HG02885 (cell line): ENCODE measurements around the gene RANBP17.
"Not testable (repeated sequence)": the region's sequence is repeated elsewhere in the genome, so short reads cannot be mapped to it uniquely, and the experiment has no call there.

Experiments
- ATAC-seq: cut with Tn5 transposase; IDR thresholded peaks from one replicate; pipeline ENCODE4 v1.9.1; 2021; ENCODE audit warnings: mild to moderate bottlenecking; ENCODE audit not compliant: unreplicated experiment, poor library complexity

RANBP17 gene

DNA sequence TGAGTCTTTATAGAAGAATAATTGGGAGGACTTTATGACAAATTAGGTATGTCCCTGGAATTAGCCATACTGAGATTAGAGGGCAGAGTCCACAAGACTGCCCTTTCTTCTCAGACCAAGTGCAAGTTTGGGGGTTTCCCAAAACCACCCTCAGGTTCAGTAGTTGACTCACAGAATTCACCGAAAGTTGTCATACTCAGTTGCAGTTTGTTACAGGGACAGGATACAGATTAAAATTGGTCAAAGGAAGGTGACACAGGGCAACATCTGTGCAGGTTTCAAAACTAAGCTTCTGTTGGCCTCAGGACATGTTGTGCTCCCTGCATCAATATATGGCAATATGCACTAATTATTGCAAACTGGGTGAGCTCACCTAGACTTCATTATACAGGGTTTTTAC lies 3.8 kb downstream of the RANBP17 start:
- no peak for ATAC-seq

DNA sequence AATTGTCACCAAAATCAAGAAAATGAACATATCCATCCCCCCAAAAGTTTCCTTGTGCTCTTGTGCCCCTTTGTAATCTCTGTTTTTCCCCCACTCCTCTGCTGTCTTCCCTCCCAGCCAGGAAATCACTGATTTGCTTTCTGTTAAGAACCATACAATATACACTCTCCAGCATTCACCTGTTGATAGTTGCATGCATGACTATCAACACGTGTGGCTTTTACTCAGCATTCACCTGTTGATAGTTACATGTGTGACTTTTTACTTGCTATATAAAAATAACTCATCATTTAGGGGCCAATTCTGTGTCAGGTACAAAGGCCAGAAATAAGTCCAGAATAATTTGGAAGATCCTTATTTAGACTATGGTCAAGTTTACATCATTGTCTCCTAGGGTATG lies 6.0 kb downstream of the RANBP17 start:
- ATAC-seq, result no peak

- ATAC-seq, result not testable (repeated sequence)
Observed at GRCh38 chr5:170870390-170870789, 8.6 kb downstream of the RANBP17 start.

DNA sequence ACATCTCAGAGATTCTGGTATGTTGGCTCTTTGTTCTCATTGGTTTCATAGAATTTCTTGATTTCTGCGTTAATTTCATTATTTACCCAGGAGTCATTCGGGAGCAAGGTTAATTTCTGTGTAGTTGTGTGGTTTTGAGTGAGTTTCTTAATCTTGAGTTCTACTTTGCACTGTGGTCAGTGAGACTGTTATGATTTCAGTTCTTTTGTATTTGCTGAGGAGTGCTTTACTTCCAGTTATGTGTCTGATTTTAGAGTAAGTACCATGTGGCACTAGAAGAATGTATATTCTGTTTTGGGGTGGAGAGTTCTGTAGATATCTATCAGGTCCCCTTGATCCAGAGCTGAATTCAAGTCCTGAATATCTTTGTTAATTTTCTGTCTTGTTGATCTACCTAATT lies 12.2 kb downstream of the RANBP17 start:
- ATAC-seq, result no peak

DNA sequence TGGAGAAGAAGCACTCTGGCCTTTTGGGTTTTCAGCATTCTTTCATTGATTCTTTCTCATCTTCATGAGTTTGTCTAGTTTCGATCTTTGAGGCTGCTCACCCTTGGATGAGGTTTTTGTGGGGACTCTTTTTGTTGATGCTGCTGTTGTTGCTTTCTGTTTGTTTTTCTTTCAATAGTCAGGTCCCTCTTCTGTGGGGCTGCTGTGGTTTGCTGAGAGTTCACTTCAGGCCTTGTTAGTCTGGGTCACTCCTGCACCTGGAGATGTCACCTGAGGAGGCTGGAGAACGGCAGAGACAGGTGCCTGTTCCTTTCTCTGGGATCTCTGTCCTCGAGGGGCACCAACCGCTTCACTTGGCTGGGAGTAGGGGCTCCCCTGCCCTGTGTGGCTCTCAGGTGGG lies 14.0 kb downstream of the RANBP17 start:
- no peak for ATAC-seq

DNA sequence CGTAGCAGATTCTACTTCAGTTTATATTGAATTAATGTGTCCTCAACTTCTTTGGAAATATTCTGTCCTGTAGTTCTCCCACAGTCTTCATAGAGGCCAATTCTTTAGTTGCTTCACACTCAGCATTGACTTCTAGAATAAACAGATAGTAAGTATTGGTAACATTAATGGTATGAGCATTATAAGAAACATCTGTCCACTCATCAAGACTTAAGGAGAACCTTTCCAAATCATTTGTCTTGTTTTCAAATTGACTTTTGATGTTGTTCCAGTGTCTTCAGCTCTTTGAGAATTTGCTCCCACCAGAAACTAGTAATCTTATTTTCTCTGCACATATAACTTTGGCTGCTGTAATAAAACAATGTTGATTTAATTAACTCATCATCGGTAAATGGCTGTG lies 18.3 kb downstream of the RANBP17 start:
- no peak for ATAC-seq

DNA sequence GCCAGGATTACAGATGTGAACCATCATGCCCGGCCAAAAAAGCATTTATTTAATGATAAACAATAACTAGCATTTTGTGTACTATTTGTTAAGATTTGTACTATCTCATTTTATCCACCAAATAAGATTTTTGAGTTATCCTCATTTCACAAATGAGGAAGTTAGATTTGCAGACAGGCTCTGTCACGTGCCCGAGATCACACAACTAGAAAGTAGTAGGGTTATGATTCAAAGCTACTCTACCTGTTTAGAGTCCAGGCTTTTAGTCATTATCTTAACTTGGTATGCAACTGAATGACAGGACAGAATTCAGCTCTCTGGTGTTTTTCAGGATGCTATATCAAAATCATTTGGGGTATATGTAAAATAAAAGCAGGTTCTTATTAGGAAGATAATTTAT lies 20.5 kb downstream of the RANBP17 start:
- ATAC-seq, result no peak

- no peak for ATAC-seq
Observed at GRCh38 chr5:170885256-170885655, 23.4 kb downstream of the RANBP17 start.

DNA sequence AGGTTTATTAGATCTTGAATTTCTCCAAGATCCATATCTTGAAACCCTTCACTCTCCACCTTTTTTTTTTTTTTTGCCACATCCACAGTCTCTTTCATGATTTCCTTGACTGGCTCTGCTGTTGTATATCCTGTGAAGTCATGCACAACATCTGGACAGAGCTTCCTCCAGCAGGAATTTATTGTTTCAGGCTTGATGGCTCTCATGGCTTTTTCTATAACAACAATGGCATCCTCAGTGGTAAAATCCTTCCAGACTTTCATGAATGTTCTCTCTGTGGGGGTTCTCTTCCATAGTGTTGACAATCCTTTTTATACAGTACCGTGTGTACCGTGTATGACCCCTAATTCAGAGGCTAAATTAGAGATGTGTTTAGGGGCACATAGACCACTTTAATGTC lies 24.0 kb downstream of the RANBP17 start:
- no peak for ATAC-seq

- ATAC-seq, result no peak
Observed at GRCh38 chr5:170886210-170886894, 24.5 kb downstream of the RANBP17 start.

- no peak for ATAC-seq
Observed at GRCh38 chr5:170892196-170892595, 30.4 kb downstream of the RANBP17 start.

GRCh38 chr5:170894665-170895064 lies 32.8 kb downstream of the RANBP17 start:
- no peak for ATAC-seq

- ATAC-seq, result no peak
Observed at GRCh38 chr5:170896779-170897178, 35.0 kb downstream of the RANBP17 start.

- ATAC-seq, result no peak
Observed at GRCh38 chr5:170903075-170903474, 41.3 kb downstream of the RANBP17 start.

DNA sequence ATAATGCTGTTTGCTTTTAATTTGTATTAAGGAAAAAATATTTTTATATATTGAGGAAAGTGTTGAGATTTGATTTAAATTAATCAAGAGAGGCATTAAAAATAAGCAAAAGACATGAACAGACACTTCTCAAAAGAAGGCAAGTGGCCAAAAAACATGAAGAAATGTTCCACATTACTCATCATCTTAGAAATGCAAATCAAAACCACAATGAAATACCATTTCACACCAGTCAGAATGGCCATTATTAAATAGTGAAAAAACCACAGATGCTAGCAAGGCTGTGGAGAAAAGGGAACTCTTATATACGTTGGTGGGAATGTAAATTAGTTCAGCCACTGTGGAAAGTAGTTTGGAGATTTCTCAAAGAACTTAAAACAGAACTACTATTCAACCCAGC lies 45.9 kb downstream of the RANBP17 start:
- ATAC-seq, result no peak

- ATAC-seq, result no peak
Observed at GRCh38 chr5:170913573-170913972, 51.8 kb downstream of the RANBP17 start.

DNA sequence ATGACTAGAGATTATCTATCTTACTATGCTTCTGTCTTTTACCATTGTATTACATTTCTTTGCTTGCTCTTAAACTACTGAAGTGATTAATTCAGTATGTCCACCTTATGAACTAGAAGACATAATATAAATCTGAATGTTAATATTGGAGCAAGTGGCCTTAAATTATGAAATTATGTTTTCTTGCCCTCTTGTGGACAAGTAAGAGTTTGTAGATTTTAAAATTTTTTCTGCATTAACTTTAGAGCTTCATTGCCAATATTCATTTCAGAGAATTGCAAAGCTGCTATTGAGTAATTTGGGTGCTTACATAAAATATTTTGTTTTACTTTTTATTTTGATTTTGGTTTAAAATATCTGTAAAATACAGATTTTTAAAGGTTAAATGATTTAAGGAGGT lies 55.3 kb downstream of the RANBP17 start:
- no peak for ATAC-seq

- no peak for ATAC-seq
Observed at GRCh38 chr5:170920196-170920595, 58.4 kb downstream of the RANBP17 start.

DNA sequence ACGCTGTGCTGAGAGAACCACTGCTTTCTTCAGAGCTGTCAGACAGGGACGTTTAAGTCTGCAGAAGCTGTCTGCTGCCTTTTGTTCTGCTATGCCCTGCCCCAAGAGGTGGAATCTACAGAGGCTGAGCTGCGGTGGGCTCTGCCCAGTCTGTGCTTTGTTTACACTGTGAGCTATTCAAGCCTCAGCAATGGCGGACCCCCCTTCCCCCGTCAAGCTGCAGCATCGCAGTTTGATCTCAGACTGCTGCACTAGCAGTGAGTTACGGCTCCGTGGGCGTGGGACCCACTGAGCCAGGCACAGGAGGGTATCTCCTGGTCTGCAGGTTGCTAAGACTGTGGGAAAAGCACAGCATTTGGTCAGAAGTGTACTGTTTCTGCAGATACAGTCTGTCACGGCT lies 60.5 kb downstream of the RANBP17 start:
- not testable (repeated sequence) for ATAC-seq

DNA sequence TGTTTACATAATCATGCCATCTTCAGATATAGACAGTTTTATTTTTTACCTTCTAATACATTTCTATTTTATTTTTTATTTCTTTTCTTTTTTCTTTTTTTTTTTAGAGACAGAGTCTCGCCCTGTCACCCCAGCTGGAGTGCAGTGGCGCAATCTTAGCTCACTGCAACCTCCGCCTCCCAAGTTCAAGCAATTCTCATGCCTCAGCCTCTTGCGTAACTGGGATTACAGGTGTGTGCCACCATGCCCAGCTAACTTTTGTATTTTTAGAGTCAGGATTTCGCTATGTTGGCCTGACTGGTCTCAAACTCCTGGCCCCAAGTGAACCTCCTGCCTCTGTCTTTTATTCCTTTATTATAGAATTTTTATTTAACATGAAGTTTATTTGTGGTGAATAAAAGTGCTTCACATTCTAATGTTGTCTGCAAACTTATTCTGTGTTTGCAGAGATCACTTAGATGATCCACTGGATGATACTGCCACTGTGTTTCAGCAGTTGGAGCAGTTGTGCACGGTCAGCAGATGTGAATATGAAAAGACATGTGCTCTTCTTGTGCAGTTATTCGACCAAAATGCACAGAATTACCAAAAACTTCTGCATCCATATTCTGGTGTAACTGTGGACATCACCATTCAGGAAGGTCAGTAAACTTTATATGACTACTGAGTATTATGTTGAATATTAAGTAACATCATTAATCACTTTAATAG lies 62.2 kb downstream of the RANBP17 start:
- no peak for ATAC-seq

- not testable (repeated sequence) for ATAC-seq
Observed at GRCh38 chr5:170935534-170936218, 73.9 kb downstream of the RANBP17 start.
